Stimulated activated CD8-positive, alpha-beta memory T cell treated with anti-CD3 and anti-CD28 coated beads, Interleukin-15, amount 100 ng/mL, for 48 hours (primary cell): ENCODE data around the gene AKR1C3.
"Not testable (repeated sequence)": the region's sequence is repeated elsewhere in the genome, so short reads cannot be mapped to it uniquely, and the experiment has no call there.

Source experiments
- DNase-seq, 2 donors: peaks; one replicate each; pipeline ENCODE4 v3.0.0-alpha.2; 2020; ENCODE audit warnings: low read depth in 2 of 2

Gene AKR1C3

DNA sequence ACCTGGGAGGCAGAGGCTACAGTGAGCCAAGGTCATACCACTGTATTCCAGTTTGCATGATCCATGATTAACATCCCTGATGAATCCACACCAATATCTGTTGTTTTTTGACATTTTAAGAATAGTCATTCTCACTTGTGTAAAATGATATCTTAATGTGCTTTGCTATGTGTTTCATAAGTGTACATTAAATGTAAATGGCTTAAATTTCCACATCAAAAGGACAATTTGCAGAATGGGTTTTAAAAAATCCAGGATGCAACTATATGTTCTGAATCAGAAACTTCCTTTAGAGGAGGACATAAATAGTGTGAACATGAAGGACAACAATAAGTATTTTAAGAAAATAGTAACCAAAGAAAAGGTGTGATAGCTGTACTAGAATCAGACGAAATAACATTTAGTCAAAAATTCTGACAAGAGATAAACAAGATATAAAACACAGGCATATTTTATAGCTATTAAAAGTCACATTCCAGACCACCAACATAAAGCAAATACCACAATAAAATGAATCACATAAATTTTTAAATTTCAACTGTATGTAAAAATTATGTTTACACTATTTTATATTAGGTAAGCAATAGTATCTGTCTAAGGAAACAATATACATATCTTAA lies 42.4 kb downstream of the AKR1C3 start:
- no peak for DNase-seq

DNA sequence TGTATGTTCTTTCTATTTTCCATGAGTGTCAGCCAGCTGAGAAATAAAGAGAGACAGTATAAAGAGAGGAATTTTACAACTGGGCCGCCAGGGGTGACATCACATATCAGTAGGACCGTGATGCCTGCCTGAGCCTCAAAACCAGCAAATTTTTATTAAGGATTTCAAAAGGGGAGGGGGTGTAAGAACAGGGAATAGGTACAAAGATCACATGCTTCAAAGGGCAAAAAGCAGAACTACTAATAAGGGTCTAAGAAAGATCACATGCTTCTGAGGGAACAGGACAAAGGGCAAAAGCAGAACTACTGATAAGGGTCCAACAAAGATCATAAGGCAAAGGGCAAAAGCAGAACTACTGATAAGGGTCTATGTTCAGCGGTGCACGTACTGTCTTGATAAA lies 43.5 kb downstream of the AKR1C3 start:
- not testable (repeated sequence) for DNase-seq

DNA sequence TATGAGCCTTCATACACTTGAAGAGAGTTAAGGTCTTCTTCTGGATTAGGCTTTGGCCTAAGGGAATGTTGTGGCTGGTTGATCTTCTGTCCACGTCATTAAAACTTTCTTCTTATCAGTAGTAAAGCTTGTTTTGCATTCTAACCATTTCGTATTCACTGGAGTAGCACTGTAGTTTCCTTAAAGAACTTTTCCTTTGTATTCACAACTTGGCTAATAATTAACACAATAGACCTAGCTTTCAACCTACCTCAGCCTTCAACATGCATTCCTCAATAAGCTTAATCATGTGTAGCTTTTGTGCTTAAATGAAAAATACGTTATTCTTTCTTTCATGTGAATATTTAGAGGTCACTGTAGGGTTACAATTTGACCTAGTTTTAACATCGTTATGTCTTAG lies 48.0 kb downstream of the AKR1C3 start:
- DNase-seq = no peak

DNA sequence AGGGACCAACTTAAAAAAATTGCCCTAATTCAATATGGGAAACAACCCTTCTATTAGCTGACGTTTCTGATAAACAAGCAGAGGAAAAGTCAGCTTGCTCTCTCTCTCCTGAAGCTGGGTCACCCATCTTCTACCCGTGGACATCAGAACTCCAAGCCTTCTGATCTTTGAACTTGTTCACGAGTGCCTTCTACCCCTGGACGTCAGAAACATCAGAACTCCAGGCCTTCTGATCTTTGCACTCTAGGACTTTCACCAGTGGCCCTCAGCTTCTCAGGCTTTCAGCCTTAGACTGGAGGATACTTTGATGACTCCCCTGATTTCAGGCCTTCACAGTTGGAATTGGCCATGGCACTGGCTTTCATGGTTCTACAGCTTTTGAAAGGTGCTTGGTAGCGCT lies 48.9 kb downstream of the AKR1C3 start:
- DNase-seq = no peak

DNA sequence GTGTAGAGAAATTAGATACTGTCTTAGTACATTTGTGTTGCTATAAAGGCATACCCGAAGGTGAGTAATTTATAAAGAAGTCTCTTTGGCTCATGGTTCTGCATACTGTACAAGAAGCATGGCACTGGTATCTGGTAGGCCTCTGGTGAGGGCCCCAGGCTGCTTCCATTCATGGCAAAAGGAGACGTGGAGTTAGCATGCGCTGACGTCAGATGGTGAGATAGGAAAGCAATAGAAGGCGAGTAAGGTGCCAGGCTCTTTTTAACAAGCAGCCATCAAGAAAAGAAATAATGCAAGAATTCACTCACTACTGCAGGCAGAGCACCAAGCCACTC lies 52.7 kb downstream of the AKR1C3 start:
- no peak for DNase-seq

DNA sequence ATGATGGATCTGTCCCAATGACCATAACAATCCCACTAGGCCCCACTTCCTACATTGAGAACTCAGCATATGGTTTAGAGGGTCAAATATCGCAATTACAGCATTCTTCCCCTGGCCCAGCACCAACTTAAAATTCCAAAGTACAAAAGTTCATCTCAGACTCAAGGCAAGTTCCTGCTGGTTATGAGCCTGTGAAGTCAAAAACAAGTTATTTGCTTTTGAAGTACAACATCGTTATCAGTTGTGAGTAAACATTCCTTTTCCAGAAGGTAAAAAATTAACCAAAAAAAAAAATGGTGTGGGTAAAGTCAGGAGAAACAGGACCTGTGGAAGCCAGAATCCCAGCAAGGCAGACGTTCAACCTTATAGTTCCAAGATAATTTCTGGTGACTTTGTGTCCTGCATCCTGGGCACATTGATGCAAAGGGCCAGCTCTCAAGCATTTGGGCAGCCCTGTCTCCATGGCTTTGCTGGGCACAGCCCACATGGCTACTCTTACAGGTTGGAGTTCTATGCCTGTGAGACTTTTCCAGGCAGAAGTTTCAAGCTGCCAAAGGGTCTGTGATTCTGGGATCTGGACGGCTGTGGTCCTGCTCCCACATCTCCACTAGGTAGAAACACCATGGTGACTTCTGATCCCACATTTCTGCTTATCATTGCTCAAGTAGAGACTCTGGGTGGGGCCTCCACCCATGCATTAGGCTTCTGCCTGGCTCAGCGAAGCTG lies 53.2 kb downstream of the AKR1C3 start:
- no peak for DNase-seq

DNA sequence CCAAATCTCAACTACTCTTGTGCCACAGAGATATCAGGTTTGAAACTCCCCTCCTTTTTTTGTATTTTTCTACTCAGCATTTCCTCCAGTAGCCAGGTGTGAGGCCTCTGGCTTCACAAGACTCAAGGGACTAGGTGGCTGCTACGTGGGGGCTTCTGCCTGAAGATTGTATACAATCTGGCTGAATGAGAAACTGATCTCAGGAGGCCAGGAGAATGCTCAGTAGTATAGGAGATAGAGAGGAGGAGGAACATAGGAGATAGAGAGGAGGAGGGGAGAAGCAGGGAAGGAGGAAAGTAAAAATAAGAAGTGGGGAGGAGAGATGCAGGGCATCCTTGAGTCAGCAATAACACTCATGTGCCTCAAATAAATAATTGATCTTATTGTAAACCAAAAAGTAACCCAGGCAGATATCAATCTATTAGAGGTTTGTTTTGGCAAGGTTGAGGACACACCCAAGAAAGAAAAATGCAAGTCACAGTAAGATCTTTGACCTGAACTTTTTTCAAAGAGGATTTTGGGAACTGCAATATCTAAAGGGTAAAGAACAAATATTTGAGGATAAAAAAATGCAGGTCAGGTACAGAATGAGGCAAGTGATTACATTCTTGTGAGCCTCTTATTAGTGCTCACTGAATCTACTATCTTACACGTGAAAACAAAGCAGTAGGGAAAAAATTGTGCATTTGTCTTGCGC lies 53.9 kb downstream of the AKR1C3 start:
- no peak for DNase-seq

DNA sequence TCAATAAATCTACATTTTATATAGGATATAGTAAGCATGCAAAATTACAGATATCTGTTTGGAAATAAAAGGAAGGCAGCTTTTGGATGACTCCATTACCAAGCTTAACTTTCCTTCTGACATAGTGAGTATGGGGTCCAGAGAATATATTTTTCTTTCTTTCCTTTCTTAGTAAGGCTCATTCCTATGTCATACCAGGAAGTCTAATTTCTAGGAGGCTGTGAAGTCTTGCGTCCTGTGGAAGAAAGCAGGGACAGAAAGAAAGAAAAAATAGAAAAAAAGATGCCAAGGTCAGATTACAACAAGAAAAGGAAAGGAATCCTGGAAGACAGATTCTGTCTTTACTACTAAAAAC lies 54.4 kb downstream of the AKR1C3 start:
- DNase-seq = no peak

DNA sequence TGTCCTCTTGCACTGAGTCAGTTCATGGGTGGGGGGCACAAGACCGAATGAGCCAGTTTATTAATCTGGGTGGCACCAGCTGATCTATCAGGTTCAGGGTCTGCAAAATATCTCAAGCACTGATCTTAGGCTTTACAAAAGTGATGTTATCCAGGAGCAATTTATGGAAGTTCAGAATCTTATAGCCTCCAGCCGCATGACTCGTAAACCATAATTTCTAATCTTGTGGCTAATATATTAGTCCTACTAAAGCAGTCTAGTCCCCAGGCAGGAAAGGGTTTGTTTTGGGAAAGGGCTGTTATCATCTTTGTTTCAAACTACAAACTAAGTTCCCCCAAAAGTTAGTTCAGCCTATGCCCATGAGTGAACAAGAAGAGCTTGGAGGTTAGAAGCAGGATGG lies 56.9 kb downstream of the AKR1C3 start:
- no peak for DNase-seq

DNA sequence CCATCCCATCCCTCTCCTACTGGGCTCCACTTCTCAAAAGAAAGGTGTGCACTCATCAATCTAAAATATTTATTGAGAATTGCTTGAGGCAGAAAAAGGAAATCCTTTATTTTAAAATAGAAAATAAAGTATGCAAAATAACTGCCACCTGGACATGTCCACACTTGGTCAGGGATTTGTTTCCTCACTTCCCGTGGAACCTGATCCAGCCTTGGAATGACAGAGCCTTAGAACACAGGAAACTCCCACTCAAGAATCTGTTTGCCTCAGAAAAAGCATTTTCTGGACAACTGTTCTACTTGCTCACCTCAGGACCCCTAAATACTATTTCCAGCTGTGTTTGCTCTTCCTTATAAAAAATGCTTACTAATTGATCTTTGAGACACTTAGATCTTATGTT lies 61.7 kb downstream of the AKR1C3 start:
- DNase-seq = no peak
